ENCODE measurements around the gene CTDSPL2.
"Not testable (repeated sequence)": the region's sequence is repeated elsewhere in the genome, so short reads cannot be mapped to it uniquely, and the experiment has no call there.

The CTDSPL2 gene

DNA sequence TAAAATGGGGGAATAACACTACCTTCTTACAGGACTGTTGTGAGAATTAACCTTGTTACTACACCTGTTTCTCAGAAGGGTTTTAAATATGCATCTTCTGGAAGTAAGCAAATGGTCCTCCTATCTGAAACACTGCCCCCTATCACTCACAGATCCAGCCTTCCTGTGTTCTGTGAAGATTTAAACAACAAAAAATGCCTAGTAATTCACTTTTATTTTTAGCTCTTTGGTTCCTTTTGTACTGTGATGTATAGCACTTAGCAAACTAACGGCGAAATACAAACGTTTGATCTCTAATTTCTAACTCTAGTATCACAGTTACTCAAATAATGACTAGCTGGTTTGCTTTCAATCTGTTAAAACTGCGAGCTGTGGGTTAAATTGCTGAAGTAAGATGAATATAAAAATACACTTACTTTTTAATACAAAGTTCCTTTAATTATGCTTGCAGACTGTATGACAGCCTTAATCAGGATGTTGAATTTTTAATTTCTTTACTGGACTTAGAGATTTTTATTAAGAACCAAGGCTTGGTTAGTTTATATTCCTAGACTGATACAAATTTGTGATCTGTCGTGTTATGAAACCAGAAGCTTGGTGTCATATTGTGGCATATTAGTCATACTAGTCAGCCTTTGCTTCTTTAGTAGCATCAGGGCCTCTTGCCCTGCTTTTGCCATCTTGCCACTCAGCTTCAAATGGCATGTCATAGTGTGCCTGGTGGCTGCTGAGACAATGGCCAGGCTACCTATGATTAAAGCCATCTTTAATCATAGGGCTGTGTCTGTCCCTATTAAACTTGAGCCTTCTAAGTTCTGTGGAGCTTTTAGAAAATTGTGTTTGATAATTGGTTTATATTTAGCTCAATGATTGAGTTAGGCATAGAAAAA is 118.7 kb downstream of the CTDSPL2 start:
- DNase-seq (ENCODE audit: low read depth) = peak; percentile 34
- TF ChIP-seq CTCF (IDR thresholded peaks at IDR 0.05; ENCODE audit: low read depth, low read length) = peak; percentile 13
- no peak for TF ChIP-seq POLR2A (IDR thresholded peaks at IDR 0.05; ENCODE audit: extremely low read depth, insufficient read length)
- no peak overlapping the region for H3K4me3 ChIP-seq (ENCODE audit: low read depth, low read length)

DNA sequence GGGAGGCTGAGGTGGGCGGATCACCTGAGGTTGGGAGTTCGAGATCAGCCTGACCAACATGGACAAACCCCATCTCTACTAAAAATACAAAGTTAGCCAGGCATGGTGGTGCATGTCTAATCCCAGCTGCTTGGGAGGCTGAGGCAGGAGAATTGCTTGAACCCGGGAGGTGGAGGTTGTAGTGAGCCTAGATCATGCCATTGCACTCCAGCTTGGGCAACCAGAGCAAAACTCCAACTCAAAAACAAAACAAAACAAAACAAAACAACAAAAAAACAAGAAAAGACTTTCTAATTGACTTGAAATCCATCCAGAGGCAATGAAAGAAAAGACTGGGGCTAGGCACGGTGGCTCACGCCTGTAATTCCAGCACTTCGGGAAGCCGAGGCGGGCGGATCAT is 121.7 kb downstream of the CTDSPL2 start:
- DNase-seq (ENCODE audit: low read depth); H3K4me3 ChIP-seq (ENCODE audit: low read depth, low read length): not testable (repeated sequence)

DNA sequence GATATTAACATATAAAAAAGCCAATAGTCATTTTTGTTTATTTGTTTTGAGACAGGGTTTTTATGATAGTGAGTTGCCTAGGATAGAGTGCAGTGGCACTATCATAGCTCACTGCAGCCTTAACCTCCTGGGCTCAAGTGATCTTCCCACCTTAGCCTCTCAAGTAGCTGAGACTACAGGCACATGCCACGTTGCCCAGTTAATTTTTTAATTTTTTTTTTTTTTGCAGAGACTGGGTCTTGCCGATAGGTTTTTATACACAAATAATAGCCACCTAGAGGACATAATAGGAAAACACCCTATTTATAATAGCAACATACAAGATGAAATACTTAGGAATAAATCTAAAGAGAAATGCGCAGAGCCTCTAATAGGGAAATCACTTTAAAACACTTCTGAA is 122.8 kb downstream of the CTDSPL2 start:
- no peak overlapping the region for H3K4me3 ChIP-seq (ENCODE audit: low read depth, low read length)
- no peak for DNase-seq (ENCODE audit: low read depth)
- TF ChIP-seq CTCF (IDR thresholded peaks at IDR 0.05; ENCODE audit: low read depth, low read length) (no peak), POLR2A (IDR thresholded peaks at IDR 0.05; ENCODE audit: extremely low read depth, insufficient read length) (no peak)

DNA sequence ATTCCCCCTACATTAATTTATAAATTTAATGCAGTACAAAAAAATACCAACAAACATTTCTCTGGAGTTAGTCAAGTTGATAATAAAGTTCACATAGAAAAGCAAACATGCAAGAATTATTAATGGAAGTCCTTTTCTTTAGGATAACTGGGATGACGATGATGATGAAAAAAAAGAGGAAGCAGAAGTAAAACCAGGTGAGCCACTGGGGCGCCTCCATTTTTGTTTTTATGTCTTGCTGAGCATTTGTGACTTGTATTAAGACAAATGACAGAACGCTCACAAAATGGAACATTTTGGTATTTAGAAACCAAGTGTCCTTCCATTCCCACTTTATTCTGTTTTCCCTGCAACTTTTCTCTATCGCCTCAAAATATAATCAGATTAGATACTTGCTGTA is 123.3 kb downstream of the CTDSPL2 start:
- no peak for TF ChIP-seq MYC (IDR thresholded peaks at IDR 0.05; ENCODE audit: low read depth, low read length)
- no peak for TF ChIP-seq CTCF (IDR thresholded peaks at IDR 0.05; ENCODE audit: low read depth, low read length)
- TF ChIP-seq POLR2A (IDR thresholded peaks at IDR 0.05; ENCODE audit: extremely low read depth, insufficient read length) = no peak
- no peak for TF ChIP-seq MAX (IDR thresholded peaks at IDR 0.05; ENCODE audit: low read depth, low read length)
- no peak overlapping the region for H3K4me3 ChIP-seq (ENCODE audit: low read depth, low read length)
- no peak for DNase-seq (ENCODE audit: low read depth)

- TF ChIP-seq MYC (IDR thresholded peaks at IDR 0.05; ENCODE audit: low read depth, low read length) (no peak), POLR2A (IDR thresholded peaks at IDR 0.05; ENCODE audit: extremely low read depth, insufficient read length) (no peak), CTCF (IDR thresholded peaks at IDR 0.05; ENCODE audit: low read depth, low read length) (no peak), MAX (IDR thresholded peaks at IDR 0.05; ENCODE audit: low read depth, low read length) (no peak)
- no peak overlapping the region for H3K4me3 ChIP-seq (ENCODE audit: low read depth, low read length)
These were observed 127.7 kb downstream of the CTDSPL2 start for GRCh38 chr15:44554934-44555723.

GRCh38 chr15:44560926-44561325 is 133.5 kb downstream of the CTDSPL2 start:
- H3K4me3 ChIP-seq (ENCODE audit: low read depth, low read length); DNase-seq (ENCODE audit: low read depth): not testable (repeated sequence)

More at GRCh38 chr15:44554934-44555723, 127.7 kb downstream of the CTDSPL2 start:
- DNase-seq (ENCODE audit: low read depth) = no peak

All from NB4 (cell line).